Suprapubic skin (tissue), 3 donors: Measurements from ENCODE around the gene BCAM.

Experiments
- CTCF ChIP-seq, 2 donors: fragments of 200-600 bp in 1 of 2; fragments of 450-650 bp in 1 of 2; sonication (generic) in 1 of 2; IDR thresholded peaks; one replicate each; pipeline ENCODE4 v1.5.1; 2016 to 2019; ENCODE audit warnings: antibody characterized with exemption in 2 of 2, mild to moderate bottlenecking in 1 of 2, moderate library complexity in 1 of 2
- POLR2A ChIP-seq, 2 donors: fragments of 450-650 bp; IDR thresholded peaks; one replicate each; pipeline ENCODE4 v1.6.1; 2017; ENCODE audit warnings: antibody characterized with exemption in 2 of 2, mild to moderate bottlenecking in 2 of 2, moderate library complexity in 2 of 2

GRCh38 chr19:44789943-44790483, 18.9 kb upstream of the BCAM start:
- TF ChIP-seq CTCF (IDR thresholded peaks at IDR 0.05) (no peak), POLR2A (IDR thresholded peaks at IDR 0.05) (no peak)
